ENCODE measurements around the gene SETD3.

The SETD3 gene

GRCh38 chr14:99461411-99462085, 19.1 kb downstream of the SETD3 start:
- Mint-ChIP-seq H3K9me3 (no peaks in the 10 kb centered on the region), H3K27ac (peak overlapping the region in 1 of 2 donors; percentile 66), H3K27me3 (no peaks in the 10 kb centered on the region), H3K4me3 (no peak overlapping the region), H3K4me1 (no peaks in the 10 kb centered on the region)
- DNase-seq (no peak), ATAC-seq (no peak)

- no peaks in the 10 kb centered on the region for H3K27me3 Mint-ChIP-seq
- DNase-seq (no peak), ATAC-seq (no peak)
- no peaks in the 10 kb centered on the region for H3K4me1 Mint-ChIP-seq
- H3K27ac Mint-ChIP-seq: peak overlapping the region in 1 of 2 donors; percentile 31
- H3K4me3 Mint-ChIP-seq: no peak overlapping the region
- H3K9me3 Mint-ChIP-seq: no peaks in the 10 kb centered on the region
Observed at GRCh38 chr14:99460793-99461192, 19.9 kb downstream of the SETD3 start.

GRCh38 chr14:99459481-99460100, 21.1 kb downstream of the SETD3 start:
- Mint-ChIP-seq H3K4me1 (no peaks in the 10 kb centered on the region), H3K9me3 (no peaks in the 10 kb centered on the region), H3K27me3 (no peaks in the 10 kb centered on the region), H3K27ac (peak overlapping the region in 1 of 2 donors; percentile 36), H3K4me3 (no peak overlapping the region)
- ATAC-seq (no peak), DNase-seq (no peak)

- H3K27me3 Mint-ChIP-seq: no peaks in the 10 kb centered on the region
- no peak for ATAC-seq
- DNase-seq: no peak
- no peaks in the 10 kb centered on the region for H3K4me1 Mint-ChIP-seq
- no peak overlapping the region for H3K4me3 Mint-ChIP-seq
- no peaks in the 10 kb centered on the region for H3K9me3 Mint-ChIP-seq
- H3K27ac Mint-ChIP-seq: no peak overlapping the region
Observed at GRCh38 chr14:99454246-99454645, 26.4 kb downstream of the SETD3 start.

GRCh38 chr14:99452968-99453367, 27.7 kb downstream of the SETD3 start:
- Mint-ChIP-seq H3K27ac (peak overlapping the region in 1 of 2 donors; percentile 9), H3K4me3 (no peak overlapping the region), H3K27me3 (no peaks in the 10 kb centered on the region), H3K4me1 (no peaks in the 10 kb centered on the region), H3K9me3 (no peaks in the 10 kb centered on the region)
- no peak for DNase-seq
- no peak for ATAC-seq

- H3K9me3 Mint-ChIP-seq: no peaks in the 10 kb centered on the region
- no peak overlapping the region for H3K4me3 Mint-ChIP-seq
- H3K27me3 Mint-ChIP-seq: no peaks in the 10 kb centered on the region
- no peak for ATAC-seq
- H3K4me1 Mint-ChIP-seq: no peaks in the 10 kb centered on the region
- DNase-seq: no peak
- H3K27ac Mint-ChIP-seq: no peak overlapping the region
Observed at GRCh38 chr14:99451234-99451633, 29.4 kb downstream of the SETD3 start.

GRCh38 chr14:99450266-99450665, 30.4 kb downstream of the SETD3 start:
- no peaks in the 10 kb centered on the region for H3K27me3 Mint-ChIP-seq
- no peaks in the 10 kb centered on the region for H3K9me3 Mint-ChIP-seq
- no peaks in the 10 kb centered on the region for H3K4me1 Mint-ChIP-seq
- H3K27ac Mint-ChIP-seq: no peak overlapping the region
- ATAC-seq (no peak), DNase-seq (no peak)
- no peak overlapping the region for H3K4me3 Mint-ChIP-seq

- ATAC-seq: no peak
- no peaks in the 10 kb centered on the region for H3K4me1 Mint-ChIP-seq
- H3K27ac Mint-ChIP-seq: no peak overlapping the region
- no peaks in the 10 kb centered on the region for H3K27me3 Mint-ChIP-seq
- no peak overlapping the region for H3K4me3 Mint-ChIP-seq
- DNase-seq: no peak
- H3K9me3 Mint-ChIP-seq: no peaks in the 10 kb centered on the region
Observed at GRCh38 chr14:99447739-99448138, 32.9 kb downstream of the SETD3 start.

- H3K4me3 Mint-ChIP-seq: no peak overlapping the region
- ATAC-seq (no peak), DNase-seq (no peak)
- H3K27me3 Mint-ChIP-seq: no peaks in the 10 kb centered on the region
- peaks cover 7% of the 10 kb centered on the region for H3K4me1 Mint-ChIP-seq
- H3K27ac Mint-ChIP-seq: no peak overlapping the region
- no peaks in the 10 kb centered on the region for H3K9me3 Mint-ChIP-seq
Observed at GRCh38 chr14:99445931-99446330, 34.7 kb downstream of the SETD3 start.

- Mint-ChIP-seq H3K9me3 (no peaks in the 10 kb centered on the region), H3K27me3 (no peaks in the 10 kb centered on the region), H3K4me3 (no peak overlapping the region), H3K27ac (no peak overlapping the region), H3K4me1 (peaks cover 15% of the 10 kb centered on the region)
- DNase-seq (no peak), ATAC-seq (no peak)
Observed at GRCh38 chr14:99441918-99442317, 38.7 kb downstream of the SETD3 start.

- DNase-seq (no peak), ATAC-seq (no peak)
- Mint-ChIP-seq H3K4me1 (peaks cover 21% of the 10 kb centered on the region), H3K27me3 (no peaks in the 10 kb centered on the region), H3K27ac (no peak overlapping the region), H3K4me3 (no peak overlapping the region), H3K9me3 (no peaks in the 10 kb centered on the region)
Observed at GRCh38 chr14:99441157-99441870, 39.3 kb downstream of the SETD3 start.

- no peaks in the 10 kb centered on the region for H3K9me3 Mint-ChIP-seq
- no peak overlapping the region for H3K27ac Mint-ChIP-seq
- no peaks in the 10 kb centered on the region for H3K27me3 Mint-ChIP-seq
- no peak overlapping the region for H3K4me3 Mint-ChIP-seq
- DNase-seq (no peak), ATAC-seq (no peak)
- peaks cover 30% of the 10 kb centered on the region for H3K4me1 Mint-ChIP-seq
Observed at GRCh38 chr14:99440278-99440677, 40.4 kb downstream of the SETD3 start.

GRCh38 chr14:99437706-99438105, 43.0 kb downstream of the SETD3 start:
- Mint-ChIP-seq H3K27me3 (no peaks in the 10 kb centered on the region), H3K9me3 (no peaks in the 10 kb centered on the region), H3K27ac (no peak overlapping the region), H3K4me1 (peaks cover 30% of the 10 kb centered on the region), H3K4me3 (no peak overlapping the region)
- no peak for DNase-seq
- ATAC-seq: no peak

- peak overlapping the region in 1 of 2 donors; percentile 58 for H3K27ac Mint-ChIP-seq
- ATAC-seq (no peak), DNase-seq (no peak)
- H3K4me3 Mint-ChIP-seq: no peak overlapping the region
- no peaks in the 10 kb centered on the region for H3K27me3 Mint-ChIP-seq
- H3K9me3 Mint-ChIP-seq: no peaks in the 10 kb centered on the region
- H3K4me1 Mint-ChIP-seq: peaks cover 26% of the 10 kb centered on the region
Observed at GRCh38 chr14:99436247-99437180, 44.1 kb downstream of the SETD3 start.

GRCh38 chr14:99435327-99435726, 45.3 kb downstream of the SETD3 start:
- Mint-ChIP-seq H3K9me3 (no peaks in the 10 kb centered on the region), H3K4me1 (peaks cover 32% of the 10 kb centered on the region), H3K27me3 (no peaks in the 10 kb centered on the region), H3K4me3 (no peak overlapping the region), H3K27ac (no peak overlapping the region)
- DNase-seq (no peak), ATAC-seq (no peak)

All from stimulated activated naive CD8-positive, alpha-beta T cell treated with anti-CD3 and anti-CD28 coated beads, Interleukin-15, amount 100 ng/mL, for 72 hours (primary cell).